Measurements from ENCODE around the gene HABP4. TPM values are rescaled to one million over a fixed set of nuclear protein-coding genes. Genes with fewer than 3 reads are reported as not detected.
A peak's percentile ranks its signal among the peaks of the same experiment; 100 is the strongest.

HABP4 gene
- total RNA-seq, 1 experiment from 2014 or later = 21.0 TPM

GRCh38 chr9:96500696-96501632, 51.0 kb downstream of the HABP4 start:
- Histone ChIP-seq H3K36me3 (ENCODE audit: control insufficient read depth in 1 of 2, insufficient read depth in 2 of 2, low read length in 2 of 2) (no peaks in the 10 kb centered on the region), H3K9me3 (ENCODE audit: control insufficient read depth in 1 of 2, insufficient read depth in 1 of 2, low read depth in 1 of 2, low read length in 2 of 2) (no peaks in the 10 kb centered on the region), H3K4me3 (replicated peaks in 1 of 2; ENCODE audit: low read depth in 1 of 2, low read length in 2 of 2) (no peak overlapping the region), H3K27me3 (ENCODE audit: insufficient read depth, low read length) (no peaks in the 10 kb centered on the region), H4K20me1 (ENCODE audit: insufficient read depth) (no peaks in the 10 kb centered on the region), H3K4me2 (ENCODE audit: low read length) (no peak overlapping the region), H3K9ac (ENCODE audit: low read length) (no peak overlapping the region), H3K27ac (ENCODE audit: low read depth, low read length) (no peak overlapping the region), H3K9me2 (ENCODE audit: insufficient read depth) (no peaks in the 10 kb centered on the region), H3K4me1 (ENCODE audit: control insufficient read depth in 1 of 2, insufficient read depth in 2 of 2, low read length in 2 of 2) (no peaks in the 10 kb centered on the region), H3K79me2 (ENCODE audit: insufficient read depth, low read length) (no peaks in the 10 kb centered on the region), H2AFZ (ENCODE audit: low read depth, low read length, poor library complexity, severe bottlenecking) (no peak overlapping the region)
- no TSS peak for BruUV-seq (replicated peaks)
- no peak for TF ChIP-seq POLR2A (IDR thresholded peaks at IDR 0.05; ENCODE audit: borderline replicate concordance, extremely low read depth, insufficient read depth, insufficient read length)
- TF ChIP-seq POLR2AphosphoS5 (IDR thresholded peaks at IDR 0.05; ENCODE audit: low read depth, low read length) = no peak
- TF ChIP-seq SP1 (IDR thresholded peaks at IDR 0.05; ENCODE audit: low read depth) = no peak
- TF ChIP-seq SRF (IDR thresholded peaks at IDR 0.05; ENCODE audit: low read depth) = no peak
- no peak for TF ChIP-seq EZH2 (IDR thresholded peaks at IDR 0.05)
- TF ChIP-seq EGR1 (IDR thresholded peaks at IDR 0.05; ENCODE audit: low read depth) = no peak
- CTCF ChIA-PET = no interaction called here
- DNase-seq (ENCODE audit: low read depth, low spot score) = no peak
- POLR2A ChIA-PET = no interaction called here
- intact Hi-C loops (cut with micrococcal nuclease) = no loop called here
- ATAC-seq = no peak
- RAD21 ChIA-PET (ENCODE audit: low non-redundant PET in 1 of 2, low total read pairs in 2 of 2, uncharacterized antibody in 2 of 2, unreplicated experiment in 2 of 2) = no interaction called here

- intact Hi-C loops (cut with micrococcal nuclease) = no loop called here
- H4K20me1 ChIP-seq (ENCODE audit: insufficient read depth) = no peaks in the 10 kb centered on the region
- no peaks in the 10 kb centered on the region for H3K4me1 ChIP-seq (ENCODE audit: control insufficient read depth in 1 of 2, insufficient read depth in 2 of 2, low read length in 2 of 2)
- H3K9me3 ChIP-seq (ENCODE audit: control insufficient read depth in 1 of 2, insufficient read depth in 1 of 2, low read depth in 1 of 2, low read length in 2 of 2) = no peaks in the 10 kb centered on the region
- TF ChIP-seq JUND (IDR thresholded peaks at IDR 0.05) = no peak
- no peak for TF ChIP-seq EGR1 (IDR thresholded peaks at IDR 0.05; ENCODE audit: low read depth)
- no peak for TF ChIP-seq CBX3 (IDR thresholded peaks at IDR 0.05; ENCODE audit: low read depth)
- TF ChIP-seq RAD21 (IDR thresholded peaks at IDR 0.05; ENCODE audit: low read depth) = no peak
- TF ChIP-seq CEBPB (IDR thresholded peaks at IDR 0.05; ENCODE audit: low read depth) = no peak
- TF ChIP-seq POLR2A (IDR thresholded peaks at IDR 0.05; ENCODE audit: borderline replicate concordance, extremely low read depth, insufficient read depth, insufficient read length) = no peak
- TF ChIP-seq ATF3 (IDR thresholded peaks at IDR 0.05) = no peak
- H3K9ac ChIP-seq (ENCODE audit: low read length) = no peak overlapping the region
- ATAC-seq (no peak), DNase-seq (ENCODE audit: low read depth, low spot score) (no peak)
- ChIA-PET POLR2A (no interaction called here), CTCF (no interaction called here), RAD21 (ENCODE audit: low non-redundant PET in 1 of 2, low total read pairs in 2 of 2, uncharacterized antibody in 2 of 2, unreplicated experiment in 2 of 2) (no interaction called here)
- H3K27ac ChIP-seq (ENCODE audit: low read depth, low read length) = no peak overlapping the region
- H3K4me2 ChIP-seq (ENCODE audit: low read length) = no peak overlapping the region
- H3K79me2 ChIP-seq (ENCODE audit: insufficient read depth, low read length) = no peaks in the 10 kb centered on the region
- TSS peak; percentile 15 for BruUV-seq (replicated peaks)
- H3K36me3 ChIP-seq (ENCODE audit: control insufficient read depth in 1 of 2, insufficient read depth in 2 of 2, low read length in 2 of 2) = no peaks in the 10 kb centered on the region
- H3K9me2 ChIP-seq (ENCODE audit: insufficient read depth) = no peaks in the 10 kb centered on the region
- H2AFZ ChIP-seq (ENCODE audit: low read depth, low read length, poor library complexity, severe bottlenecking) = no peak overlapping the region
- no peaks in the 10 kb centered on the region for H3K27me3 ChIP-seq (ENCODE audit: insufficient read depth, low read length)
- H3K4me3 ChIP-seq (replicated peaks in 1 of 2; ENCODE audit: low read depth in 1 of 2, low read length in 2 of 2) = no peak overlapping the region
Measured at GRCh38 chr9:96501633-96502538, 51.9 kb downstream of the HABP4 start.

Measured in HCT116 (cell line).